ENCODE measurements around the gene AGAP1.

Gene AGAP1

GRCh38 chr2:235854276-235854675 lies 360.4 kb downstream of the AGAP1 start:
- DNase-seq: no peak

GRCh38 chr2:235855011-235855410 lies 361.2 kb downstream of the AGAP1 start:
- no peak for DNase-seq

GRCh38 chr2:235856151-235856854 lies 362.5 kb downstream of the AGAP1 start:
- peak; percentile 43 for DNase-seq

- peak; percentile 46 for DNase-seq
Measured at GRCh38 chr2:235857598-235857997, 363.8 kb downstream of the AGAP1 start.

GRCh38 chr2:235858881-235859280 lies 365.0 kb downstream of the AGAP1 start:
- no peak for DNase-seq

- DNase-seq: no peak
Measured at GRCh38 chr2:235859651-235860050, 365.8 kb downstream of the AGAP1 start.

GRCh38 chr2:235860111-235860510 lies 366.3 kb downstream of the AGAP1 start:
- peak; percentile 37 for DNase-seq

- DNase-seq: peak; percentile 51
Measured at GRCh38 chr2:235860871-235861270, 367.0 kb downstream of the AGAP1 start.

- no peak for DNase-seq
Measured at GRCh38 chr2:235861383-235861782, 367.5 kb downstream of the AGAP1 start.

- DNase-seq: no peak
Measured at GRCh38 chr2:235863414-235863813, 369.6 kb downstream of the AGAP1 start.

GRCh38 chr2:235864302-235864701 lies 370.5 kb downstream of the AGAP1 start:
- DNase-seq: no peak

- peak; percentile 58 for DNase-seq
Measured at GRCh38 chr2:235864733-235865515, 371.1 kb downstream of the AGAP1 start.

- DNase-seq: no peak
Measured at GRCh38 chr2:235866373-235866772, 372.5 kb downstream of the AGAP1 start.

GRCh38 chr2:235868224-235868623 lies 374.4 kb downstream of the AGAP1 start:
- DNase-seq: no peak

- no peak for DNase-seq
Measured at GRCh38 chr2:235868645-235869044, 374.8 kb downstream of the AGAP1 start.

- DNase-seq: no peak
Measured at GRCh38 chr2:235870515-235870914, 376.7 kb downstream of the AGAP1 start.

GRCh38 chr2:235876099-235876679 lies 382.3 kb downstream of the AGAP1 start:
- no peak for DNase-seq

- no peak for DNase-seq
Measured at GRCh38 chr2:235877275-235877802, 383.5 kb downstream of the AGAP1 start.

- DNase-seq: no peak
Measured at GRCh38 chr2:235879116-235879515, 385.3 kb downstream of the AGAP1 start.

- DNase-seq: no peak
Measured at GRCh38 chr2:235883675-235884074, 389.8 kb downstream of the AGAP1 start.

GRCh38 chr2:235889302-235889630 lies 395.4 kb downstream of the AGAP1 start:
- DNase-seq: no peak

- DNase-seq: no peak
Measured at GRCh38 chr2:235893129-235893698, 399.4 kb downstream of the AGAP1 start.

- DNase-seq: no peak
Measured at GRCh38 chr2:235894839-235895238, 401.0 kb downstream of the AGAP1 start.
